Limb (tissue), 2 donors: ENCODE results near the gene SFXN1.

Experiments used
- DNase-seq, 2 donors: peaks; one replicate each; pipeline ENCODE4 v3.0.0-alpha.2; 2016; ENCODE audit errors: extremely low spot score in 2 of 2

SFXN1 gene

DNA sequence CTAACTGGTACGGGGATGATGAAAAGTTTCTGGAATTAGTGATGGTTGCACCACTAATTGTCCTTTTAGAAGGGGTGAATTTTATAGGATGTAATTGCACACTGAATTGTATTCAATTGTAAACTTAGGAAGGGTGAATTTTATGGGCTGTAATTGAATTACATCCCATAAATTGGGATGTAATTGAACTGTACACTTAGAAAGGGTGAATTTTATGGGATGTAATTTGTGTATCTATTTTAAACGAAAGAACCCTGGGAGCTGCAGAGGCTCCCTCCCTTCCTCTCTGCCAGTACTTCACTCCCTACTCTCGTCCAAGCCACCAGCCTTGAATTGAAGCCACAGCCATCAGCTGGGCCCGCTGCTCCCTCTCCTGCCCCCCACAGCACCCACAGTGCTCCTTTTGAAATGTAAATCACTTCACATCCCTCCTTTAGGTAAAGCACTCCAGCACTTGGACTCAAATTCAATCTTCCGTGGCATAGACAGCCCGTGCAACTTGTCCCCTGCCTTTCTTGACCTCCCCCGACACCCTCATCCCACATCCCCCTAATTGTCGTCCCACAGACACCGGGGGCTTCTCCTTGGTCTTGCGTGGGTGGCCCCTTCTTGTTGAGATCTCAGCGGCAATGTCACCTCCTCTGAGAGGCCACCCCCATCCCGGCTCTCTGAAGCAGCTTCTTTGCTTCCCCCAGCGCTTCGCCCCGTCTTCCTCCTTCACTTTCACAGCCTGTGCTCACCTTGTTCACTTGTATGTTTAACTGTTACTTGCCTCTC lies 95.3 kb downstream of the SFXN1 start:
- no peak for DNase-seq

DNA sequence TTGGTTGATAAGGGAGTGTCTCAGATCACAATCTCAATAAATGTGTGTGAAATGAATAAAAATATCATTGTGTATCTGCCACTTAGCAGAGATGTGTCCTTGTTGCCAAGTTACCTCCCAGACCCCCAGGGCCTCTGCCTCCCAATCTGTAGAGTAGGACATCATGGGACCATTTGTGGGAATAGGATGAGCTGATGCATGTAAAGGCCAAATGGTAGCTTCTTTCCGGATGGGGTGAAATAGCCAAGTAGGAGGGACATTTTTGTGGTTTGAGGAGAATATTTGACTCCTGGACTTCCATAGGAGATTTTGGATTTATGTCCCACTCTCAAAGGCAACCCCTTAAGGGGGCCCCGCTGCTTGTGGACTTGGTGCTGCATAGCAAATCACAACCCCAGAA lies 96.9 kb downstream of the SFXN1 start:
- no peak for DNase-seq

DNA sequence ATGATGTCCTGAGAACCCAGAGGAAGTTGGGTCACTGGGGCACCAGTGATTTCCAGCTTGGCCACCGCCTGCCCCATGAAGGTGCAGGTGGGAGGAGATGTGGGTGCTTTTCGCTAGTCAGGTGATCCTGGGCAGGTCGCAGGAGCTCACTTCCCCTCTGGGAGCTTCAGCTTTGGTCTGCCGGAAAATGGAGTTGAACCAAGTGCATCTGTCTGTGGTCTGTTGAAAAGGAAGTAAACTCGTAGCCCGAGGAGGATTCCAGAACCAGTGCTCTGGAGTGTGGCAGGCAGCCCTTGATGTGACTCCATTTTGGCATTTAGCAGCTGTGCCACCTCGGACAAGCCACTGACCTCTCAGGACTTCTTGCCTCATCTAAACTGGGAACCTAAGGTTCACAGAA lies 97.7 kb downstream of the SFXN1 start:
- no peak for DNase-seq

DNA sequence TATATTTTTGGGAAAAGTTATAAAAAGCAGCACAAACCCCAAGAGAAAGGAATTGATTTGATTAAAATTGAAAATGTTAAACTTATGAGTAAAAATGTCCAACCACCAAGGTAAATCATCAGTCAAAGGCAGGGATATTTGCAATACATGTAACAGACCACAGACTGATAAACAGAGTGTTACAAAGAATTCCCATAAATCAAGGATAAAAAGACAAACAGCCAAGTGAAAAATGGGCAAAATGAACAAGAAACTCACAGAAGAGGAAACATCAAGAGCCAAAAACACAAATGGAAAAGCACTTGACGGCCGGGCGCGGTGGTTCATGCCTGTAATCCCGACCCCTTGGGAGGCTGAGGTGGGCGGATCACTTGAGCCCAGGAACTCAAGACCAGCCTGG lies 98.2 kb downstream of the SFXN1 start:
- no peak for DNase-seq
